Measurements from ENCODE around the gene LRRC17.
A peak's percentile ranks its signal among the peaks of the same experiment; 100 is the strongest.

LRRC17 gene

DNA sequence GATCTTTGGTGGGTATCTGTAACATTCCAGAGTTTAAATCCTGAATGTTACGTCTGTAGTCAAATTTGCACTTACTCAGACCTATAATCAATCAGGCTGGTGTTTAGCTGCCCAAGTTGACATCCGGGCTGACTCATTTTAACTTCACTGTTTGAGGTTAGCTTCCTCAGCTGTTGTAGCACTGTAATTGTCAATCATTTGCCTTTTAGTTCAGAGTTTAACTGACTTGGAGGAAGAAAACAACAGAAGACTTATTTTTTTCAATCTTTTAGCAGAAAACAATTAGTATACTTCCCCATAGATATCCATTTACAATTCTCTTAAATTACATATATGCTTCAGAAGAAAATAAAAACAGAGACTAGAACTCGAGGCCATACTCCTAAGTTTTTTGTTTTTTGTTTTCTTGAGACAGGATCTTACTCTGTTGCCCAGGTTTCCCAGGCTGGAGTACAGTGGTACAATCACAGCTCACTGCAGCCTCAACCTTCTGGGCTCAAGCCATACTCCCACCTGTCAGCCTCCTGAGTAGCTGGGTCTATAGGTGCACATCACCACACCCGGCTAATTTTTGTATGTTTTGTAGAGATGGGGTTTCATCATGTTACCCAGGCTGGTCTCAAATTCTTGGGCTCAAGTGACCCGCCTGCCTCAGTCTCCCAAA lies 38.5 kb upstream of the LRRC17 start:
- ChIA-PET POLR2A (no interaction called here), CTCF (interaction anchor here (1.5 kb wide), 1 partner anchor 36 kb away, joined by 3 read pairs; no protein-coding TSS in a partner anchor)
- peak; percentile 52 for DNase-seq (ENCODE audit: extremely low spot score)
- TF ChIP-seq, protein P1, sequence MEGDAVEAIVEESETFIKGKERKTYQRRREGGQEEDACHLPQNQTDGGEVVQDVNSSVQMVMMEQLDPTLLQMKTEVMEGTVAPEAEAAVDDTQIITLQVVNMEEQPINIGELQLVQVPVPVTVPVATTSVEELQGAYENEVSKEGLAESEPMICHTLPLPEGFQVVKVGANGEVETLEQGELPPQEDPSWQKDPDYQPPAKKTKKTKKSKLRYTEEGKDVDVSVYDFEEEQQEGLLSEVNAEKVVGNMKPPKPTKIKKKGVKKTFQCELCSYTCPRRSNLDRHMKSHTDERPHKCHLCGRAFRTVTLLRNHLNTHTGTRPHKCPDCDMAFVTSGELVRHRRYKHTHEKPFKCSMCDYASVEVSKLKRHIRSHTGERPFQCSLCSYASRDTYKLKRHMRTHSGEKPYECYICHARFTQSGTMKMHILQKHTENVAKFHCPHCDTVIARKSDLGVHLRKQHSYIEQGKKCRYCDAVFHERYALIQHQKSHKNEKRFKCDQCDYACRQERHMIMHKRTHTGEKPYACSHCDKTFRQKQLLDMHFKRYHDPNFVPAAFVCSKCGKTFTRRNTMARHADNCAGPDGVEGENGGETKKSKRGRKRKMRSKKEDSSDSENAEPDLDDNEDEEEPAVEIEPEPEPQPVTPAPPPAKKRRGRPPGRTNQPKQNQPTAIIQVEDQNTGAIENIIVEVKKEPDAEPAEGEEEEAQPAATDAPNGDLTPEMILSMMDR (IDR thresholded peaks at IDR 0.05; ENCODE audit: control extremely low read depth, extremely low read depth, low read depth, missing control alignments), result no peak

DNA sequence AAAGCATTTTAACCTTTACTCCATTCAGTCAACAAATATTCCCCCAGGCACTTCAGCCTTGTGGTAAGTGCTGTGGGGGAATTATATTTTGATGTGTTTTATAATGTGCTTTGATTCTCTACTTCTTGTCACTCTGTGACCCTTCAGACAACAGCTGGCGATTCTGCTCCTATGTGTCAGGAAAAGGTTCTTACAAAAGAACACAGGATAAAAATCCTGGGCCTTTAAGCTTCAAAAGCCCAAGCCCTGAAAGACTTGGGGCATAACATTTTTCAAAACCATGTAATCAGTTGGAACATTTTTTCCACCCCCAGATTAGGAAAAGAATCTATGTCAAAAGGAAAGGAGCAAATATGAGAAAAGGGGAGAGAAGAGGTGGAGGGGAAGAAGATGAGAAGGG lies 37.8 kb upstream of the LRRC17 start:
- POLR2A ChIA-PET, result no interaction called here
- CTCF ChIA-PET, result no interaction called here
- TF ChIP-seq, protein P1 (IDR thresholded peaks at IDR 0.05; ENCODE audit: control extremely low read depth, extremely low read depth, low read depth, missing control alignments), result no peak
- DNase-seq (ENCODE audit: extremely low spot score), result no peak

DNA sequence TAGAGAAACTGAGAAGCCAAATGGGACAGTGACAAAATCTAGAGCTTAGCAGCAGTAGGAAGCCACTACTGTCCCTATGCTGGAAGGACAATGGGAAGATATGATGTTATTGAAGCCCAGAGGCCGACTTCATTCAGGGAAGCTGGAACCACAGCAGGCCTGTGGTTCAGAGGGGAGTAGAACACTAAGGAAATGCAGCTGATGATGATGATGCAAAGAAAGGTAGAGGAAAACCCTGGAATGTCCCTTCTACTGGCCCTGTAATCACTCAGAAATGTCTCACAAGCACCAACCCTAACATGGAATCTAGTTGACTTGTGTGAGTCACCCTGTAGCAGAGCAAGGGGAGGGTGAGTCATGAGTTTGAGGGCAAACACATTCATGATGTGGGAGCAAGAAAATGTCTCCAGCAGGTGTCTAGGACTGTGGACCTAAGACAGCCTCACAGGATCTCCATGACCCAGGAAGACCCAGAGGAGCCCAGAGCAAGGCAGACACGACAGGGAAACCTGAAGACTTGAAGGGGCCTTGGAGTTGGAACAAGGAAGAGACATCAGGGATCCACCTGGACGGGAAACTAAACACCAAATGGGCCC lies 37.0 kb upstream of the LRRC17 start:
- CTCF ChIA-PET, result no interaction called here
- POLR2A ChIA-PET, result no interaction called here
- no peak for DNase-seq (ENCODE audit: extremely low spot score)

DNA sequence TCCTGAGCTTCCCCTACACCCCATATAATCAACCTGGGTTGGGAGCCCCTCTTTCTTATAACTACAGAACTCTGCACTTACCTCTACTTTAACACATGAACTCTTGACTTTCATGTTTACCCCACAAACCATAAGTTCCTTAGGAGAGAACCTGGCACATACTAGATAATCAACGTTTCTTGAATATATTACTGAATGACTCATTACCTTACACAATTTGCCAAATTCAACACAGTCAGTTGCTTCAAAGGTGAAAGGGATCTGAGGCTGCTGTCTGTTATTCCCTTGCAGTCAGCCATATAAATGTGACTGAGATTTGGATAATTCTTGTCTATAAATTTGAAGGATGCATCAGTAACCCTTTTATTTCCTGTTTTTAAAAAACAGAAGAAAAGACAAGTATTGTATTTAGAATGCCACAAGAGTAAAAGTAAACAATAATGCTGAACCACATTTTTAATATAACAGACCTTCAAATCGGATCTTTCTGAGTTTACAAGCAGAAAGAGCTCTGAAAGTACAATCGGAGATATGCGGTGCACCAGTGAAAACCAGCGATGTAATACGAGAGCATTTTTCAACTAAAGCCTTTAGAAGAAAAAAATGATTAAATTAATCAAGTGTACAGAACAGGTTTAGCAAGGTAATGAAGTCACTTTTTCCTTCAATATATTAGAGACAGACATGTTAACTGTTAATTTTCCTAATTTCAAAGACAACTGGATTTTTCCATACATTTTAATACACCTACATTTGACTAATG lies 29.5 kb upstream of the LRRC17 start:
- ChIA-PET POLR2A (no interaction called here), CTCF (interaction anchor here (1.5 kb wide), 1 partner anchor 17 kb away, joined by 4 read pairs; no protein-coding TSS in a partner anchor)
- TF ChIP-seq, protein P1 (IDR thresholded peaks at IDR 0.05; ENCODE audit: control extremely low read depth, extremely low read depth, low read depth, missing control alignments), result no peak
- DNase-seq (ENCODE audit: extremely low spot score), result no peak

More for the DNA sequence above, 37.0 kb upstream of the LRRC17 start:
- TF ChIP-seq, protein P1 (IDR thresholded peaks at IDR 0.05; ENCODE audit: control extremely low read depth, extremely low read depth, low read depth, missing control alignments), result no peak

DNA sequence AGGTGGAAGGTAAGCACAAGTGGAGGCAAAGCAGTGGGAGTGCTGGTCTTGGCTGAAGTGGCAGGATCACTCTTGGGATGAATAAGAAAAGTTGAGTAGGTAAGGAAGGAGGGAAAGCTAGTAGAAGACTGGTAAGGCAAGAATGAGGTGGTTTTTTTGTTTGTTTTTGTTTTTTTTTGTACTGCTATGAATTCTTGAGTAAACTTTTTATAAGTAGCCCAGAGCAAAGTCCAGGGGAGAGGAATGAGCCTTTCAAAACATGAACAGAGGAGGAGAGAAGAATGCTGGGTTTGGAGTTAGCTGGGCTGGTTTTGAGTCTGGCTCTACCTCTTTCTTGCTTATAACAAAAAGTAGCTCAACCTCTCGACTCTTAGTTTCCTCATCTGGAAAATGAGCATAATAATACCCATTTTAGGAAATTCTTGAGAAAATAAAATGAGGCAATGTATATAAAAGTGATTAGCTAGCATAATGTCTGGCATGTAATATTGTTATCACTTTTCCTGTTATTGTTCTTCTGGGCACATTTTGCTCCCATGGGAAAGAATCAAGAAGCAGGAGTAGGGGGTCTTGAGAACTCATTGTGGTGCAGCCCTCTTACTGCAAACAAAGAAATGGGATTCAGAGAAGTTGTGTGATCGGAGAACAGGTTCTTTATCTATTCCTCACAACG lies 24.1 kb upstream of the LRRC17 start:
- no peak for DNase-seq (ENCODE audit: extremely low spot score)
- CTCF ChIA-PET, result no interaction called here
- TF ChIP-seq, protein P1 (IDR thresholded peaks at IDR 0.05; ENCODE audit: control extremely low read depth, extremely low read depth, low read depth, missing control alignments), result no peak
- POLR2A ChIA-PET, result no interaction called here

DNA sequence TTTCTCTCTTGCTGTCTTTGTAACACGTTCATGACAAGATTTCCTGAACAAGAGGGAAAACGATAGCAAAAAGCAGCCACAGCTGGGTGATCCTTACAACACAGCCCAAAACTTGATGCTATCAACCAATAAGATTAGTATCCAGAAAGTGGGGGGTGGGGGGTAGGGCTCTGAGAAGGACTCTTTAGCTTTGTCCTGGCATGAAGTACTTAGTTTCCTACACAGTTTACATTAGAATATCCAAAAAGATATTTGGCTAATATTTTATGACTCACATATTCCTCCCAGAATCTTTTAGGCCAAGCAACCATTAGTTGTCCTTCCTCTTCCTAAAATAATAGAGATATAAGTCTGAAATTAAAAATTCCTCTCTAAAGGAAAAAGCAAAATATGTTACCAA lies 22.9 kb upstream of the LRRC17 start:
- CTCF ChIA-PET, result interaction anchor here (1.3 kb wide), 1 partner anchor 10 kb away, joined by 3 read pairs; no protein-coding TSS in a partner anchor
- TF ChIP-seq, protein P1 (IDR thresholded peaks at IDR 0.05; ENCODE audit: control extremely low read depth, extremely low read depth, low read depth, missing control alignments), result no peak
- POLR2A ChIA-PET, result no interaction called here
- no peak for DNase-seq (ENCODE audit: extremely low spot score)

Data from GM10248 (cell line).